HCT116 (cell line): ENCODE results near the gene SERPINB11.

Experiments
- CEBPB ChIP-seq: IDR thresholded peaks from 2 replicates; pipeline ENCODE4 v1.6.1; 2012; ENCODE audit warnings: low read depth
- EGR1 ChIP-seq: IDR thresholded peaks from 2 replicates; pipeline ENCODE4 v1.6.1; 2012; ENCODE audit warnings: low read depth
- ELF1 ChIP-seq: IDR thresholded peaks from 2 replicates; pipeline ENCODE4 v1.6.1; 2012; ENCODE audit warnings: low read depth, borderline replicate concordance
- EZH2 ChIP-seq: fragments of 200-600 bp; sonication (generic); IDR thresholded peaks from 2 replicates; pipeline ENCODE4 v1.6.1; 2017; ENCODE audit warnings: antibody characterized with exemption, mixed run types
- EZH2phosphoT487 ChIP-seq: fragments of 200-600 bp; IDR thresholded peaks from 2 replicates; pipeline ENCODE4 v1.6.1; 2018; ENCODE audit warnings: antibody characterized with exemption, borderline replicate concordance
- JUND ChIP-seq: IDR thresholded peaks from 2 replicates; pipeline ENCODE4 v1.6.1; 2012
- POLR2A ChIP-seq: IDR thresholded peaks from 2 replicates; pipeline ENCODE4 v1.7.0; 2011; ENCODE audit warnings: borderline replicate concordance; ENCODE audit not compliant: insufficient read depth, insufficient read length; ENCODE audit errors: extremely low read depth
- YY1 ChIP-seq: IDR thresholded peaks from 2 replicates; pipeline ENCODE4 v1.6.1; 2011; ENCODE audit warnings: low read length, low read depth, moderate library complexity, mild to moderate bottlenecking; ENCODE audit not compliant: insufficient replicate concordance; ENCODE audit errors: extremely low read depth
- TF ChIP-seq, protein P1 (sequence below), 3 experiments: fragments of 200-600 bp in 1 of 3; sonication (generic) in 1 of 3; IDR thresholded peaks in 2 of 3; conservative IDR thresholded peaks in 1 of 3; 2 replicates each; pipeline ENCODE4 v1.5.1; 2012 to 2017; ENCODE audit warnings: low read depth in 2 of 3, low read length in 2 of 3, antibody characterized with exemption in 1 of 3, borderline replicate concordance in 1 of 3, control low read depth in 1 of 3, mild to moderate bottlenecking in 1 of 3, mixed read lengths in 1 of 3, mixed run types in 1 of 3, moderate library complexity in 1 of 3; ENCODE audit not compliant: insufficient read depth in 1 of 3
- TF ChIP-seq, protein P2 (sequence below): IDR thresholded peaks from 2 replicates; pipeline ENCODE4 v1.6.1; 2012

DNA sequence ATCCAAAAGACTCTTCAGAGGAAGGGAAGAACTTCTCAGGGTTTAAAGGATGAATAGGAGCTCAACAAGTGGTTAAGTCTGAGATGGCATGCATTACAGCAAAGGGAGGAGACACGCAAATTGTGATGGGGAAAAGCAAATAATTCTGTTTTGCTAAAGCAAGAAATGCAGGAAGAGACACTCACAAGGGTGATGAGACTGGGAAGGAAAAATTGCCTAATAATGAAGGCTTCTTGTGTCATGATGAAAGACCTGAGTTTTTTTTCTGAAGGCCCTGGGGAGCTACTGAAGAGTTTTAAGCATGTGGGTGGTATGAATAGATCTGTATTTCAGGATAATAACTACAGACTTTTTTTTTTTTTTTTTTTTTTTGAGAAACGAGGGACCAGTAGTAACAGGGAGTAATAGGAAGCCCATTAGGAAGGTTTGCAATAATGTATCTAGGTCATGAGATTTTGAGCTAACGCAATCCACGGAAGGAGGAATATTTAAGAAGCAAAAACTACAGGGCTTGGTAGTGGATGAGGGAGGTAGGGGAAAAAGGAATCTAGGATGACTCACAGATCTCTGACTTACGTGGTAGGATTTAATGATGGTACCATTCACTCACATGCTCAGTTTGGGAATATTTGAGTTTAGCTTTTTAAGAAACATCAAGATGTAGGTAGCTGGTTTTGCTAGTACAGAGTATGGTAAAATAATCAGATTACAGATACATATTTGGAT is 25.1 kb upstream of the SERPINB11 start:
- TF ChIP-seq, protein P1, sequence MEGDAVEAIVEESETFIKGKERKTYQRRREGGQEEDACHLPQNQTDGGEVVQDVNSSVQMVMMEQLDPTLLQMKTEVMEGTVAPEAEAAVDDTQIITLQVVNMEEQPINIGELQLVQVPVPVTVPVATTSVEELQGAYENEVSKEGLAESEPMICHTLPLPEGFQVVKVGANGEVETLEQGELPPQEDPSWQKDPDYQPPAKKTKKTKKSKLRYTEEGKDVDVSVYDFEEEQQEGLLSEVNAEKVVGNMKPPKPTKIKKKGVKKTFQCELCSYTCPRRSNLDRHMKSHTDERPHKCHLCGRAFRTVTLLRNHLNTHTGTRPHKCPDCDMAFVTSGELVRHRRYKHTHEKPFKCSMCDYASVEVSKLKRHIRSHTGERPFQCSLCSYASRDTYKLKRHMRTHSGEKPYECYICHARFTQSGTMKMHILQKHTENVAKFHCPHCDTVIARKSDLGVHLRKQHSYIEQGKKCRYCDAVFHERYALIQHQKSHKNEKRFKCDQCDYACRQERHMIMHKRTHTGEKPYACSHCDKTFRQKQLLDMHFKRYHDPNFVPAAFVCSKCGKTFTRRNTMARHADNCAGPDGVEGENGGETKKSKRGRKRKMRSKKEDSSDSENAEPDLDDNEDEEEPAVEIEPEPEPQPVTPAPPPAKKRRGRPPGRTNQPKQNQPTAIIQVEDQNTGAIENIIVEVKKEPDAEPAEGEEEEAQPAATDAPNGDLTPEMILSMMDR (IDR thresholded peaks at IDR 0.05 in 2 of 3, conservative IDR thresholded peaks at IDR 0.05 in 1 of 3; ENCODE audit: borderline replicate concordance in 1 of 3, insufficient read depth in 1 of 3, low read depth in 2 of 3, low read length in 2 of 3) = no peak
- TF ChIP-seq JUND = no peak
- no peak for TF ChIP-seq EGR1
- no peak for TF ChIP-seq POLR2A
- TF ChIP-seq EZH2phosphoT487 = no peak
- TF ChIP-seq, protein P2, sequence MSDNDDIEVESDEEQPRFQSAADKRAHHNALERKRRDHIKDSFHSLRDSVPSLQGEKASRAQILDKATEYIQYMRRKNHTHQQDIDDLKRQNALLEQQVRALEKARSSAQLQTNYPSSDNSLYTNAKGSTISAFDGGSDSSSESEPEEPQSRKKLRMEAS = no peak
- no peak for TF ChIP-seq YY1
- no peak for TF ChIP-seq CEBPB
- TF ChIP-seq ELF1 = no peak
- no peak for TF ChIP-seq EZH2
